ENCODE results near the gene RABGAP1L. TPM values are rescaled to one million over a fixed set of nuclear protein-coding genes. Genes with fewer than 3 reads are reported as not detected.

The RABGAP1L gene
- total RNA-seq, 4 donors from 2014 or later: 31.2 to 115 (median 62.5) TPM

- Histone ChIP-seq H3K4me3 (no peak overlapping the region), H3K36me3 (peaks cover 0 to 19% of the 10 kb centered on the region in 2 donors), H3K27ac (no peak overlapping the region), H3K4me1 (peaks cover 17 to 41% (median 19%) of the 10 kb centered on the region in 3 donors), H3K9me3 (no peaks in the 10 kb centered on the region), H3K27me3 (no peaks in the 10 kb centered on the region)
- 89% methylated on average over 1 of the region's 1 CpG; no CpG with 5 or more reads in 1 of the 2 donors for WGBS, 2 donors (ENCODE audit: low coverage in 1 of 2)
- TF ChIP-seq POLR2A (IDR thresholded peaks at IDR 0.05) (no peak), POLR2AphosphoS5 (IDR thresholded peaks at IDR 0.05) (no peak), EP300 (IDR thresholded peaks at IDR 0.05) (no peak), CTCF (IDR thresholded peaks at IDR 0.05) (no peak)
- ATAC-seq: no peak
Observed at GRCh38 chr1:174969977-174970376, 810.7 kb downstream of the RABGAP1L start.

GRCh38 chr1:174971466-174971865 lies 812.1 kb downstream of the RABGAP1L start:
- Histone ChIP-seq H3K4me1 (peaks cover 3 to 31% (median 7%) of the 10 kb centered on the region in 3 donors), H3K27ac (no peak overlapping the region), H3K9me3 (no peaks in the 10 kb centered on the region), H3K27me3 (no peaks in the 10 kb centered on the region), H3K36me3 (peaks cover 0 to 20% of the 10 kb centered on the region in 2 donors), H3K4me3 (no peak overlapping the region)
- no peak for TF ChIP-seq CTCF (IDR thresholded peaks at IDR 0.05)
- TF ChIP-seq POLR2A (IDR thresholded peaks at IDR 0.05): no peak
- no peak for TF ChIP-seq POLR2AphosphoS5 (IDR thresholded peaks at IDR 0.05)
- TF ChIP-seq EP300 (IDR thresholded peaks at IDR 0.05): no peak
- no peak for ATAC-seq

- Histone ChIP-seq H3K4me1 (peaks cover 3 to 27% (median 5%) of the 10 kb centered on the region in 3 donors), H3K27me3 (no peaks in the 10 kb centered on the region), H3K9me3 (no peaks in the 10 kb centered on the region), H3K27ac (no peak overlapping the region), H3K4me3 (no peak overlapping the region), H3K36me3 (peaks cover 0 to 24% of the 10 kb centered on the region in 2 donors)
- WGBS, 2 donors (ENCODE audit: low coverage in 1 of 2): 71 to 100% methylated on average over 2 of the region's 2 CpGs
- no peak for ATAC-seq
- TF ChIP-seq POLR2A (IDR thresholded peaks at IDR 0.05) (no peak), CTCF (IDR thresholded peaks at IDR 0.05) (no peak), POLR2AphosphoS5 (IDR thresholded peaks at IDR 0.05) (no peak), EP300 (IDR thresholded peaks at IDR 0.05) (no peak)
Observed at GRCh38 chr1:174971902-174972301, 812.6 kb downstream of the RABGAP1L start.

DNA sequence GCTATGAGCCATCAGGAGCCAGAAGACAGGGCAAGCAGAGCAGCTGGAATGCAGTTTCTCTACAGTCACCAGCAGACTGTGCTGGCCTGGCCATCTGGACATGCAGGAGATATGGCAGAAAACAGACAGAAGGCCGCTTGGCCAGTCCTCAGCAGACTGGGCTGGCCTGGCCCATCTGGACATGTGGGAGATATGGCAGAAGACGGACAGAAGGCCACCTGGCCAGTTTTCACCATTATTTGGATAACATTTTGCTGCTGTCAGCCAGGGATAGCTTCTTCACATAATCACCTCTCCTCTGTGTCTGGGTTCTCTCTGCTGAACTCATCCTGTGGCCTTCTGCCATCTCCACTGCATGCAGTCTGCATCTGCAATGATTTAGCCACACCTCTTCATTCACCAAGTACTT lies 815.4 kb downstream of the RABGAP1L start:
- no peak for ATAC-seq
- Histone ChIP-seq H3K9me3 (no peaks in the 10 kb centered on the region), H3K4me3 (no peak overlapping the region), H3K4me1 (peaks cover 0 to 17% (median 5%) of the 10 kb centered on the region in 3 donors), H3K27ac (peak overlapping the region in 1 of 4 donors; percentile 31), H3K27me3 (no peaks in the 10 kb centered on the region), H3K36me3 (peaks cover 0 to 34% of the 10 kb centered on the region in 2 donors)
- TF ChIP-seq POLR2AphosphoS5 (IDR thresholded peaks at IDR 0.05) (no peak), EP300 (IDR thresholded peaks at IDR 0.05) (no peak), POLR2A (IDR thresholded peaks at IDR 0.05) (no peak), CTCF (IDR thresholded peaks at IDR 0.05) (no peak)
- WGBS, 2 donors (ENCODE audit: low coverage in 1 of 2): 40 to 43% methylated on average over 1 to 2 of the region's 2 CpGs

DNA sequence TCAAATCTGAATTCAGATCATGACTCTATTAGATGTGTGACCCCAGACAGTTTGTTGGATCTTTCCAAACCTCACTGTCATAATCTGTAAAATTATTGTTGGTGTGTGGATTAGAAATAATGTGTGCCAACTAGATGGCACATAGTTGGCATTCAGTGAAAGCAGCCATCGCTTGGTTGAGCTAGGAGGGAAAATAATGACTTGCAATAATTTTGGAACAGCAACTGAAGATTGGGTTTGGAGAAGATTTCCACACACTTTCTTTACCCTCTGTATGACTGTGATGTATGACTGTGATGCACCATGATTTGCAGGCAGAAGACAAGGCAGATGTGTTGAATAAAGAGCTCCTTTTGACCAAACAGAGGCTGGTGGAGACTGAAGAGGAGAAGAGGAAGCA lies 816.4 kb downstream of the RABGAP1L start:
- H3K27ac ChIP-seq: peak overlapping the region in 1 of 4 donors; percentile 64
- ATAC-seq: no peak
- 50 to 94% methylated on average over 1 of the region's 1 CpG for WGBS, 2 donors (ENCODE audit: low coverage in 1 of 2)

More for the DNA sequence above, 816.4 kb downstream of the RABGAP1L start:
- Histone ChIP-seq H3K9me3 (no peaks in the 10 kb centered on the region), H3K4me1 (peaks cover 0 to 17% (median 5%) of the 10 kb centered on the region in 3 donors), H3K27me3 (no peaks in the 10 kb centered on the region), H3K4me3 (no peak overlapping the region), H3K36me3 (peaks cover 0 to 38% of the 10 kb centered on the region in 2 donors)
- TF ChIP-seq POLR2AphosphoS5 (IDR thresholded peaks at IDR 0.05) (no peak), POLR2A (IDR thresholded peaks at IDR 0.05) (no peak), EP300 (IDR thresholded peaks at IDR 0.05) (no peak), CTCF (IDR thresholded peaks at IDR 0.05) (no peak)

Data from gastroesophageal sphincter (tissue), 4 donors.